ENCODE data around the gene TROAP. TPM values are rescaled to one million over a fixed set of nuclear protein-coding genes. Genes with fewer than 3 reads are reported as not detected.
A peak's percentile ranks its signal among the peaks of the same experiment; 100 is the strongest.

TROAP gene
- total RNA-seq, 2 experiments from 2014 or later = 89.5 to 107 TPM

- peaks cover 3% of the 10 kb centered on the region for H3K4me1 Mint-ChIP-seq
- no peak for DNase-seq
- H3K27ac Mint-ChIP-seq = no peak overlapping the region
- no peaks in the 10 kb centered on the region for H3K36me3 Mint-ChIP-seq
- CTCF ChIA-PET = interaction anchor here (1.3 to 13.8 kb wide), 6 partner anchors 12 to 66 kb away, joined by 3 to 202 read pairs (median 8); partner anchors contain the start of genes C1QL4 and DNAJC22
- H3K4me3 Mint-ChIP-seq = no peak overlapping the region
- peaks cover 38% of the 10 kb centered on the region for H3K27me3 Mint-ChIP-seq
- H3K9me3 Mint-ChIP-seq (ENCODE audit: low read depth) = no peaks in the 10 kb centered on the region
- no peak for ATAC-seq
These were observed 38.4 kb upstream of the TROAP start for GRCh38 chr12:49284672-49285071.

- no peaks in the 10 kb centered on the region for H3K9me3 Mint-ChIP-seq (ENCODE audit: low read depth)
- H3K27ac Mint-ChIP-seq = no peak overlapping the region
- H3K4me3 Mint-ChIP-seq = no peak overlapping the region
- no peaks in the 10 kb centered on the region for H3K36me3 Mint-ChIP-seq
- CTCF ChIA-PET = interaction anchor here (1.2 to 13.8 kb wide), 11 partner anchors 9 to 335 kb away, joined by 4 to 202 read pairs (median 25); partner anchors contain the start of genes C1QL4, DNAJC22, PRPF40B and TROAP
- H3K4me1 Mint-ChIP-seq = peaks cover 3% of the 10 kb centered on the region
- DNase-seq (no peak), ATAC-seq (no peak)
- peaks cover 36% of the 10 kb centered on the region for H3K27me3 Mint-ChIP-seq
These were observed 35.2 kb upstream of the TROAP start for GRCh38 chr12:49287876-49288275.

GRCh38 chr12:49288412-49288853 is 34.6 kb upstream of the TROAP start:
- CTCF ChIA-PET = interaction anchor here (0.7 to 13.8 kb wide), 22 partner anchors 9 to 335 kb away, joined by 3 to 202 read pairs (median 4); partner anchors contain the start of genes C1QL4, DNAJC22, PRPF40B and RHEBL1
- no peaks in the 10 kb centered on the region for H3K36me3 Mint-ChIP-seq
- no peak overlapping the region for H3K27ac Mint-ChIP-seq
- ATAC-seq = peak; percentile 70
- H3K4me1 Mint-ChIP-seq = peaks cover 3% of the 10 kb centered on the region
- peak; percentile 84 for DNase-seq
- no peak overlapping the region for H3K4me3 Mint-ChIP-seq
- peaks cover 41% of the 10 kb centered on the region for H3K27me3 Mint-ChIP-seq
- no peaks in the 10 kb centered on the region for H3K9me3 Mint-ChIP-seq (ENCODE audit: low read depth)

- no peak overlapping the region for H3K27ac Mint-ChIP-seq
- peaks cover 45% of the 10 kb centered on the region for H3K27me3 Mint-ChIP-seq
- no peak for DNase-seq
These were observed 34.0 kb upstream of the TROAP start for GRCh38 chr12:49288922-49289555.

GRCh38 chr12:49292729-49293055 is 30.4 kb upstream of the TROAP start:
- Mint-ChIP-seq H3K4me3 (no peak overlapping the region), H3K4me1 (peaks cover 16% of the 10 kb centered on the region), H3K27ac (no peak overlapping the region), H3K27me3 (peaks cover 59% of the 10 kb centered on the region), H3K36me3 (no peaks in the 10 kb centered on the region), H3K9me3 (ENCODE audit: low read depth) (no peaks in the 10 kb centered on the region)
- no peak for ATAC-seq
- no peak for DNase-seq
- CTCF ChIA-PET = interaction anchor here (1.0 to 13.8 kb wide), 6 partner anchors 42 to 221 kb away, joined by 3 to 202 read pairs (median 39); partner anchors contain the start of genes C1QL4 and DNAJC22

More at GRCh38 chr12:49288922-49289555, 34.0 kb upstream of the TROAP start:
- Mint-ChIP-seq H3K4me1 (peaks cover 3% of the 10 kb centered on the region), H3K36me3 (no peaks in the 10 kb centered on the region), H3K4me3 (no peak overlapping the region), H3K9me3 (ENCODE audit: low read depth) (no peaks in the 10 kb centered on the region)
- CTCF ChIA-PET = interaction anchor here (0.7 to 13.8 kb wide), 23 partner anchors 8 to 334 kb away, joined by 3 to 202 read pairs (median 4); partner anchors contain the start of genes C1QL4, DNAJC22, PRPF40B and RHEBL1
- no peak for ATAC-seq

- ATAC-seq = no peak
- Mint-ChIP-seq H3K4me1 (peaks cover 17% of the 10 kb centered on the region), H3K9me3 (ENCODE audit: low read depth) (no peaks in the 10 kb centered on the region), H3K36me3 (no peaks in the 10 kb centered on the region), H3K27ac (no peak overlapping the region), H3K4me3 (no peak overlapping the region), H3K27me3 (peaks cover 59% of the 10 kb centered on the region)
- no peak for DNase-seq
- CTCF ChIA-PET = interaction anchor here (1.0 to 13.8 kb wide), 7 partner anchors 29 to 220 kb away, joined by 3 to 202 read pairs (median 35); partner anchors contain the start of genes C1QL4, DNAJC22 and TROAP
These were observed 29.7 kb upstream of the TROAP start for GRCh38 chr12:49293056-49293956.

- CTCF ChIA-PET = interaction anchor here (0.8 to 13.8 kb wide), 15 partner anchors 11 to 220 kb away, joined by 3 to 202 read pairs (median 13); partner anchors contain the start of genes C1QL4, DNAJC22 and TROAP
- no peaks in the 10 kb centered on the region for H3K36me3 Mint-ChIP-seq
- H3K27me3 Mint-ChIP-seq = peaks cover 63% of the 10 kb centered on the region
- H3K4me1 Mint-ChIP-seq = peaks cover 17% of the 10 kb centered on the region
- no peaks in the 10 kb centered on the region for H3K9me3 Mint-ChIP-seq (ENCODE audit: low read depth)
- DNase-seq (no peak), ATAC-seq (no peak)
- H3K4me3 Mint-ChIP-seq = no peak overlapping the region
- H3K27ac Mint-ChIP-seq = no peak overlapping the region
These were observed 28.8 kb upstream of the TROAP start for GRCh38 chr12:49294086-49294803.

- CTCF ChIA-PET = interaction anchor here (0.6 to 13.8 kb wide), 15 partner anchors 10 to 219 kb away, joined by 3 to 202 read pairs (median 8); partner anchors contain the start of genes C1QL4, DNAJC22 and TROAP
- no peak overlapping the region for H3K27ac Mint-ChIP-seq
- H3K9me3 Mint-ChIP-seq (ENCODE audit: low read depth) = no peaks in the 10 kb centered on the region
- no peak for DNase-seq
- no peaks in the 10 kb centered on the region for H3K36me3 Mint-ChIP-seq
- peaks cover 63% of the 10 kb centered on the region for H3K27me3 Mint-ChIP-seq
- ATAC-seq = no peak
- peaks cover 17% of the 10 kb centered on the region for H3K4me1 Mint-ChIP-seq
- no peak overlapping the region for H3K4me3 Mint-ChIP-seq
These were observed 28.3 kb upstream of the TROAP start for GRCh38 chr12:49294804-49295081.

- H3K4me1 Mint-ChIP-seq = peaks cover 17% of the 10 kb centered on the region
- CTCF ChIA-PET = interaction anchor here (0.6 to 13.8 kb wide), 21 partner anchors 10 to 409 kb away, joined by 3 to 202 read pairs (median 6); partner anchors contain the start of genes C1QL4, DNAJC22 and TROAP
- H3K36me3 Mint-ChIP-seq = no peaks in the 10 kb centered on the region
- ATAC-seq = no peak
- no peak within 1 kb of the TSS for H3K27ac Mint-ChIP-seq
- H3K4me3 Mint-ChIP-seq = no peak within 1 kb of the TSS
- no peaks in the 10 kb centered on the region for H3K9me3 Mint-ChIP-seq (ENCODE audit: low read depth)
- no peak for DNase-seq
- H3K27me3 Mint-ChIP-seq = peaks cover 63% of the 10 kb centered on the region
These were observed 27.7 kb upstream of the TROAP start, which contains the start of gene PRPH for GRCh38 chr12:49295082-49295936. PRPH (plus strand) TSS chr12:49295147; CDS start chr12:49295201, 54 bp downstream.

GRCh38 chr12:49296034-49296835 is 26.8 kb upstream of the TROAP start:
- H3K4me1 Mint-ChIP-seq = peaks cover 20% of the 10 kb centered on the region
- ATAC-seq (peak; percentile 71), DNase-seq (peak; percentile 77)
- H3K9me3 Mint-ChIP-seq (ENCODE audit: low read depth) = no peaks in the 10 kb centered on the region
- no peak overlapping the region for H3K27ac Mint-ChIP-seq
- CTCF ChIA-PET = interaction anchor here (0.6 to 13.8 kb wide), 30 partner anchors 8 to 408 kb away, joined by 3 to 202 read pairs (median 5); partner anchors contain the start of genes C1QL4, DNAJC22 and TROAP
- H3K36me3 Mint-ChIP-seq = no peaks in the 10 kb centered on the region
- peaks cover 63% of the 10 kb centered on the region for H3K27me3 Mint-ChIP-seq
- H3K4me3 Mint-ChIP-seq = peak overlapping the region; percentile 67
